ENCODE data around the gene CNTN2.

DNA sequence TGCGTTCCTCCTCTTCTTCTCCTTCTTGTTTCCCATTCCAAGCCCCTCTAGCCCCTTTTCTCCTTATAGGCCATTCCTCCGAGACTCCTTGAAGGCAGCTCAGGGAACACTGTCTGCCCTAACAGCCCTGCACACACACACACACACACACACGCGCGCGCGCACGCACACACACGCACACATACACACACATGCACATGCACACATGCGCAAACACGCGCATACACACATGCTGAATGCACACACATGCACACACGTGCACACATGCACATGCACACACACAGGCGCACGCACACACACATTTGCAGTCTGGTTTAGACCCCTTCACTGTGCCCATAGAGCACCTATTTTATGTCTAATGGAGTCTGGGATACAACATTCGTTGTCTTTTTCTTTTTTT lies 17.8 kb upstream of the CNTN2 start:
- TF ChIP-seq POLR2AphosphoS5 (IDR thresholded peaks at IDR 0.05) = no peak
- TF ChIP-seq TAF1 (IDR thresholded peaks at IDR 0.05; ENCODE audit: low read depth) = no peak
- TF ChIP-seq, protein P1, sequence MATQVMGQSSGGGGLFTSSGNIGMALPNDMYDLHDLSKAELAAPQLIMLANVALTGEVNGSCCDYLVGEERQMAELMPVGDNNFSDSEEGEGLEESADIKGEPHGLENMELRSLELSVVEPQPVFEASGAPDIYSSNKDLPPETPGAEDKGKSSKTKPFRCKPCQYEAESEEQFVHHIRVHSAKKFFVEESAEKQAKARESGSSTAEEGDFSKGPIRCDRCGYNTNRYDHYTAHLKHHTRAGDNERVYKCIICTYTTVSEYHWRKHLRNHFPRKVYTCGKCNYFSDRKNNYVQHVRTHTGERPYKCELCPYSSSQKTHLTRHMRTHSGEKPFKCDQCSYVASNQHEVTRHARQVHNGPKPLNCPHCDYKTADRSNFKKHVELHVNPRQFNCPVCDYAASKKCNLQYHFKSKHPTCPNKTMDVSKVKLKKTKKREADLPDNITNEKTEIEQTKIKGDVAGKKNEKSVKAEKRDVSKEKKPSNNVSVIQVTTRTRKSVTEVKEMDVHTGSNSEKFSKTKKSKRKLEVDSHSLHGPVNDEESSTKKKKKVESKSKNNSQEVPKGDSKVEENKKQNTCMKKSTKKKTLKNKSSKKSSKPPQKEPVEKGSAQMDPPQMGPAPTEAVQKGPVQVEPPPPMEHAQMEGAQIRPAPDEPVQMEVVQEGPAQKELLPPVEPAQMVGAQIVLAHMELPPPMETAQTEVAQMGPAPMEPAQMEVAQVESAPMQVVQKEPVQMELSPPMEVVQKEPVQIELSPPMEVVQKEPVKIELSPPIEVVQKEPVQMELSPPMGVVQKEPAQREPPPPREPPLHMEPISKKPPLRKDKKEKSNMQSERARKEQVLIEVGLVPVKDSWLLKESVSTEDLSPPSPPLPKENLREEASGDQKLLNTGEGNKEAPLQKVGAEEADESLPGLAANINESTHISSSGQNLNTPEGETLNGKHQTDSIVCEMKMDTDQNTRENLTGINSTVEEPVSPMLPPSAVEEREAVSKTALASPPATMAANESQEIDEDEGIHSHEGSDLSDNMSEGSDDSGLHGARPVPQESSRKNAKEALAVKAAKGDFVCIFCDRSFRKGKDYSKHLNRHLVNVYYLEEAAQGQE (IDR thresholded peaks at IDR 0.05; ENCODE audit: borderline replicate concordance) = no peak
- TF ChIP-seq, protein P2, sequence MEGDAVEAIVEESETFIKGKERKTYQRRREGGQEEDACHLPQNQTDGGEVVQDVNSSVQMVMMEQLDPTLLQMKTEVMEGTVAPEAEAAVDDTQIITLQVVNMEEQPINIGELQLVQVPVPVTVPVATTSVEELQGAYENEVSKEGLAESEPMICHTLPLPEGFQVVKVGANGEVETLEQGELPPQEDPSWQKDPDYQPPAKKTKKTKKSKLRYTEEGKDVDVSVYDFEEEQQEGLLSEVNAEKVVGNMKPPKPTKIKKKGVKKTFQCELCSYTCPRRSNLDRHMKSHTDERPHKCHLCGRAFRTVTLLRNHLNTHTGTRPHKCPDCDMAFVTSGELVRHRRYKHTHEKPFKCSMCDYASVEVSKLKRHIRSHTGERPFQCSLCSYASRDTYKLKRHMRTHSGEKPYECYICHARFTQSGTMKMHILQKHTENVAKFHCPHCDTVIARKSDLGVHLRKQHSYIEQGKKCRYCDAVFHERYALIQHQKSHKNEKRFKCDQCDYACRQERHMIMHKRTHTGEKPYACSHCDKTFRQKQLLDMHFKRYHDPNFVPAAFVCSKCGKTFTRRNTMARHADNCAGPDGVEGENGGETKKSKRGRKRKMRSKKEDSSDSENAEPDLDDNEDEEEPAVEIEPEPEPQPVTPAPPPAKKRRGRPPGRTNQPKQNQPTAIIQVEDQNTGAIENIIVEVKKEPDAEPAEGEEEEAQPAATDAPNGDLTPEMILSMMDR (IDR thresholded peaks at IDR 0.05; ENCODE audit: poor library complexity, severe bottlenecking) = no peak
- TF ChIP-seq EZH2 (IDR thresholded peaks at IDR 0.05; ENCODE audit: borderline replicate concordance, insufficient read depth, low read length, poor library complexity, severe bottlenecking) = no peak
- TF ChIP-seq RAD21 (conservative IDR thresholded peaks at IDR 0.05) = no peak

All from neural cell (in vitro differentiated cells).